ENCODE results near the gene DPEP1. TPM values are rescaled to one million over a fixed set of nuclear protein-coding genes. Genes with fewer than 3 reads are reported as not detected.

DPEP1 gene
- 0.44 and 0.60 TPM in 2 replicates for total RNA-seq
- polyA plus RNA-seq: 0.37 and 0.99 TPM in 2 replicates
- polyA plus RNA-seq (2011; cell fraction: cytosol; rRNA removed): 0.06 and 0.38 TPM in 2 replicates
- 1.1 and 1.4 TPM in 2 replicates for polyA plus RNA-seq (2011; cell fraction: nucleus; rRNA removed)
- 0.15 and 0.17 TPM in 2 replicates for polyA plus RNA-seq (2012)
- 0.55 and 0.66 TPM in 2 replicates for polyA minus RNA-seq
- polyA minus RNA-seq (2011; cell fraction: cytosol; rRNA and poly(A)+ RNA removed): not detected
- polyA minus RNA-seq (2011; cell fraction: nucleus; rRNA and poly(A)+ RNA removed): 0.48 TPM in 1 of 2 replicates, not detected in the other
- percentile 7 among the genes with signal in this experiment for Bru-seq, nascent RNA
- percentile 9 among the genes with signal in this experiment for BruChase-seq, experiment 1, labeled RNA remaining after a 6-hour chase
- BruChase-seq, experiment 2, labeled RNA remaining after a 2-hour chase: not detected
- long read RNA-seq, partial matches to known transcripts: 0 of 3 reads
- long read RNA-seq, other reads (novel, unspliced or antisense): 3 of 3 reads

GRCh38 chr16:89613231-89613953, at the start of gene DPEP1:
DPEP1 (plus strand) TSS chr16:89613642; CDS start chr16:89630411, 16,769 bp downstream.
- dilution Hi-C loops (cut with MboI; ENCODE audit: extremely low pct_ligation_motif_present, low sequenced_read_pairs): no loop called here

More at GRCh38 chr16:89613231-89613953, at the start of gene DPEP1:
- Histone ChIP-seq H3K4me2 (ENCODE audit: insufficient read depth, low read length) (no peak within 1 kb of the TSS), H3K9me1 (replicated peaks; ENCODE audit: control insufficient read depth, extremely low read depth, insufficient read depth, low read length) (no peaks in the 10 kb centered on the region), H3K27me3 (ENCODE audit: control insufficient read depth in 2 of 2, insufficient read depth in 2 of 2, low read length in 2 of 2) (no peaks in the 10 kb centered on the region), H2AFZ (ENCODE audit: low read depth, low read length) (no peak within 1 kb of the TSS), H3K4me1 (ENCODE audit: control insufficient read depth, extremely low read depth, insufficient read depth, low read length) (peaks cover 2% of the 10 kb centered on the region), H4K20me1 (replicated peaks; ENCODE audit: control insufficient read depth, extremely low read depth, insufficient read depth, low read length) (no peaks in the 10 kb centered on the region), H3K36me3 (ENCODE audit: control insufficient read depth in 2 of 2, extremely low read depth in 1 of 2, insufficient read depth in 2 of 2, low read length in 2 of 2) (no peaks in the 10 kb centered on the region), H3K4me3 (replicated peaks in 1 of 3; ENCODE audit: insufficient read depth in 1 of 3, low read depth in 1 of 3, low read length in 3 of 3) (no peak within 1 kb of the TSS), H3K9ac (replicated peaks; ENCODE audit: extremely low read depth, insufficient read depth, low read length) (no peak within 1 kb of the TSS), H3K27ac (ENCODE audit: insufficient read depth, low read depth, low read length) (no peak within 1 kb of the TSS), H3K9me3 (replicated peaks; ENCODE audit: control insufficient read depth, insufficient read depth, low read length) (no peaks in the 10 kb centered on the region), H3K79me2 (ENCODE audit: control insufficient read depth, insufficient read depth, low read length) (no peaks in the 10 kb centered on the region)
- no peak for FAIRE-seq
- POLR2A ChIA-PET: no interaction called here
- CTCF ChIA-PET: interaction anchor here (1.4 to 4.1 kb wide), 14 partner anchors 10 to 73 kb away, joined by 3 to 48 read pairs (median 6); partner anchors contain the start of genes CDK10, CHMP1A and SPATA33
- DNase-seq (ENCODE audit: low read depth, low spot score): no peak
- BruUV-seq (replicated peaks): no TSS peak
- TF ChIP-seq JUN (IDR thresholded peaks at IDR 0.05; ENCODE audit: borderline replicate concordance, insufficient read depth, insufficient read length, low read depth): no peak
- TF ChIP-seq POLR2AphosphoS5 (IDR thresholded peaks at IDR 0.05; ENCODE audit: insufficient read depth, low read depth, low read length): no peak
- no peak for TF ChIP-seq FOS (IDR thresholded peaks at IDR 0.05; ENCODE audit: borderline replicate concordance, insufficient read depth, low read length)
- TF ChIP-seq CTCF (IDR thresholded peaks at IDR 0.05; ENCODE audit: extremely low read depth in 1 of 2, insufficient read depth in 1 of 2, low read depth in 1 of 2, low read length in 2 of 2): no peak
- no peak for TF ChIP-seq POLR2A (IDR thresholded peaks at IDR 0.05; ENCODE audit: low read depth, low read length)
- no peak for TF ChIP-seq MAX (IDR thresholded peaks at IDR 0.05; ENCODE audit: insufficient read depth, insufficient read length)
- no peak for TF ChIP-seq GATA2 (IDR thresholded peaks at IDR 0.05; ENCODE audit: insufficient read depth, insufficient read length, low read depth, low read length)
- TF ChIP-seq EZH2 (IDR thresholded peaks at IDR 0.05; ENCODE audit: borderline replicate concordance, low read depth, low read length, severe bottlenecking): no peak
- no peak for TF ChIP-seq MYC (IDR thresholded peaks at IDR 0.05; ENCODE audit: low read depth, low read length)
- intact Hi-C loops (cut with micrococcal nuclease): no loop called here

Measured in endothelial cell of umbilical vein (primary cell).